Stimulated activated naive CD4-positive, alpha-beta T cell treated with Interleukin-2 at 50 U/mL for 16 hours (primary cell): ENCODE results near the gene PDE3B.
"Not testable (repeated sequence)": the region's sequence is repeated elsewhere in the genome, so short reads cannot be mapped to it uniquely, and the experiment has no call there.

ENCODE experiments used
- DNase-seq: peaks from one replicate; lab custom pipeline; 2025; lab: John Stamatoyannopoulos, UW

The PDE3B gene

DNA sequence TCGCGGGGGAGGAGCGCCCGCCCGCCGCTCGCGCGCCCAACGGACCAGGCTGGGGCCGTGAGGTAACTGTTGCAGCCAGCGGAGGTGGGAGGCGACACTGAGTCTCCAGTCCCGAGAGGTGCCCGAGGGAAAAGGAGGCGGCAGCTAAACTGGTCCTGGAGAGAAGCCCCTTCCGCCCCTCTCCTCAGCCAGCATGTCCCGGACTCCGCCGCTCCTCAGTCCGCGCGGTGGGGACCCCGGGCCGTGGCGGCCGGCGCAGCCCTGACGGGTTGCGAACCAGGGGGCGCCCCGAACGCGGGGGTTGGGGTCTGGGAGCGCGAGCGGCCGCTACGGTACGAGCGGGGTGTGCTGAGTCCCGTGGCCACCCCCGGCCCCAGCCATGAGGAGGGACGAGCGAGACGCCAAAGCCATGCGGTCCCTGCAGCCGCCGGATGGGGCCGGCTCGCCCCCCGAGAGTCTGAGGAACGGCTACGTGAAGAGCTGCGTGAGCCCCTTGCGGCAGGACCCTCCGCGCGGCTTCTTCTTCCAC is at the start of gene PDE3B:
TSS of gene PDE3B (plus strand) at position 108 of the 529 bp plus-strand sequence. CDS start at position 380, 272 bp downstream.
- DNase-seq: peak; percentile 64

GRCh38 chr11:14595261-14595660 is 48.3 kb upstream of the PDE3B start:
- not testable (repeated sequence) for DNase-seq

GRCh38 chr11:14607713-14608112 is 35.9 kb upstream of the PDE3B start:
- no peak for DNase-seq

DNA sequence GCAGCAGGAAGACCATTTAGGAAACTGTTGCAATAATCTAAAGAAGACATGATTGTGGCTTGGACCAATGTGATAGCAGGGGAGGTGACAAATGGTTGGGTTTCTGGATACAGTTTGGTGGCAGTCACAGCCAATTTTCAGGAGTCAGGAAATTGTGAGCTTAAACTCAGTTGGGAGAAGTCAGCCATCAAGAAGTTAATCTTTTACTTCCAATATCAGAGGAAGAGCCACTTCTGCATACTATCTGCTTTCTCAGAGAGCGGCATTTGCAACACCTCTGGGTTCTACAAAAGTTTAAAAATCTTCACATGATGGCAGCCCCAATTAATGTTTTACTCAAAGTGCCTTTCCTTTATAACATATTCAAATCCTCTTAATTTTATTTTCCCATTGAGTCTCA is 33.7 kb upstream of the PDE3B start:
- DNase-seq: no peak

- DNase-seq: no peak
Observed at GRCh38 chr11:14611939-14612338, 31.7 kb upstream of the PDE3B start.

DNA sequence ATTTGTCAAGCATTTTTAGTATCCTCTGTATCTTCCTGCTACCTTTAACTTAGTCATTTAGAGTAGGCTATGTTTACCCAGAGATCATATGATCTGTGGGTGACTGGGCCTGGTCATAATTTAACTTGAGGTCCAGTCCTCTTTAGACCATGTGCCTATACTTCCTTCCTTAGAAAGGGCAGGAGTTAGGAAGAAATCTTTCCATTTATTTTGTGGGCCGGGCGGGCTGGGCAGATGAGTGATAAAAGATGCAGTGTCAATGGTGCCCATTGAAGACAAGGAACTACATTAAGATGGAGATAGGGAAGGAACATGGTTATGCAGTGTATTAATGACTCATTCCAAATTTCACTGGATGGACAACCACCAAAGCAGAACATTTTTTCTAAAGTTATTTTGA is 30.9 kb upstream of the PDE3B start:
- DNase-seq: no peak

- no peak for DNase-seq
Observed at GRCh38 chr11:14614091-14614622, 29.4 kb upstream of the PDE3B start.

GRCh38 chr11:14617241-14618027 is 26.2 kb upstream of the PDE3B start:
- DNase-seq: no peak

DNA sequence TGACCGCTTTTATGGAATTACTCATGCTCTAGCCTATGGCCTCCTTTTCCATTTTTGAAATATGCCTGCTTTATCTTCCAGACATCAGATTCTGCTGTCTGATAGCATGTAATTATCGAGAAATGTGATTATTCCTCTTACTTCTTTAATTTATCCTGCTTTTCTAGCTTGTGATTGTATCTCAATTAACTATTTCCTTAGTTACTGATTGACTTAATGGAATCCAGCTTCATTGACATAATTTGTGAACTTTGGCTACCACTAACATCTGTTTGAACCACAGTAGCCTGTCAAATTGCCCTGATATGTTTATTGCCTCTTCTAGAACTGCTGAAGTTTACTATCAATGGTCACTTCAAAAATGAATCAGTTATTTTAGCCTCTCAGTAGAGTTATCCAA is 25.5 kb upstream of the PDE3B start:
- DNase-seq: no peak

GRCh38 chr11:14619603-14620531 is 23.7 kb upstream of the PDE3B start:
- no peak for DNase-seq

DNA sequence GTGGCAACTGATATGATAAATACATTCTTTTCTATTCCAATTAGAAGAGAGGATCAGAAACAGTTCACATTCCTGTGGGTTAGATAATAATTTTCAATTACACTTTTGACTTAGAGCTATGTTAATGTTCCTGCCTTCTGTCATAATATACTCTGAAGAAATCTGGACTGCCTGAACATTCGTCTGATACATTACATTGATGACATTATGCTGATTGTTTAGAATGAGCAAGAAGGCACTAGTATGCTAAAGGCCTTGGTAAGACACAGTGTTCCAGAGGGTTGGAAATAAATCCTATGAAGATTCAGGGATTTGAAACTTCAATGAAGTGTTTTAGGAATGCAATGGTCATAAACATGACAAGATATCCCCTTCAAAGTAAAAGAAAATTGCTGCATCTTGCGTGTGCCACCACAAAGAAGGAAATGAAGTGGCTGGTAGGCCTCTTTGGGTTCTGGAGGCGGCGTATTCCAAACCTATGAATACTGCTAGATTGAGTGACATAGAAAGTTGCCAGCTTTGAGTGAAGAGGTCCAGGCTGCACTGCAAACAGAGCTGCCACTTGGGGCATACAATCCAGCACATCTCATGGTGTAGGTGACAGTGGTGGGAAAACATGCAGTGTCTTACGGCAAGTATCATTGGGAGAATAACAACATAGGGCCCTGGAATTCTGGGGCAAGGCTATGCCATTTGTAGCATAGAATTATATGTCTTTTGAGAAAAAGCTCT is 21.2 kb upstream of the PDE3B start:
- no peak for DNase-seq

- no peak for DNase-seq
Observed at GRCh38 chr11:14623036-14623435, 20.6 kb upstream of the PDE3B start.

- no peak for DNase-seq
Observed at GRCh38 chr11:14625586-14626205, 17.9 kb upstream of the PDE3B start.

DNA sequence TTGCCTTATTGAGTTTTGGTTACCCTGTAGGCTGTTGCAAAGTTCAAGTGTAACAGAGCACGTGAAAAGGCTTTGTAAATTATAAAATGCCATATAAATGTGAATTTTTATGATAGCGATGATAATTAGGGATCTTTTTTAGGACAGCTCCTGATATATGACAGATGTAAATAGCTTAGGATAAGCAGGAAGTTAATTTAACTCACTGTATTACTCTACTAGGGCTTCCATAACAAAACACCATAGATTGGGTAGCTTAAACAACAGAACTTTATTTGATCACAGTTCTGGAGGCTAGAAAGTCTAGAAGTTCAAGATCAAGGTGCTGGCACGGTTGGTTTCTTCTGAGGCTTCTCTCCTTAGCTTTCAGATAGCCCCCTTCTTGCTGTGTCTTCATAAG is 17.0 kb upstream of the PDE3B start:
- no peak for DNase-seq

DNA sequence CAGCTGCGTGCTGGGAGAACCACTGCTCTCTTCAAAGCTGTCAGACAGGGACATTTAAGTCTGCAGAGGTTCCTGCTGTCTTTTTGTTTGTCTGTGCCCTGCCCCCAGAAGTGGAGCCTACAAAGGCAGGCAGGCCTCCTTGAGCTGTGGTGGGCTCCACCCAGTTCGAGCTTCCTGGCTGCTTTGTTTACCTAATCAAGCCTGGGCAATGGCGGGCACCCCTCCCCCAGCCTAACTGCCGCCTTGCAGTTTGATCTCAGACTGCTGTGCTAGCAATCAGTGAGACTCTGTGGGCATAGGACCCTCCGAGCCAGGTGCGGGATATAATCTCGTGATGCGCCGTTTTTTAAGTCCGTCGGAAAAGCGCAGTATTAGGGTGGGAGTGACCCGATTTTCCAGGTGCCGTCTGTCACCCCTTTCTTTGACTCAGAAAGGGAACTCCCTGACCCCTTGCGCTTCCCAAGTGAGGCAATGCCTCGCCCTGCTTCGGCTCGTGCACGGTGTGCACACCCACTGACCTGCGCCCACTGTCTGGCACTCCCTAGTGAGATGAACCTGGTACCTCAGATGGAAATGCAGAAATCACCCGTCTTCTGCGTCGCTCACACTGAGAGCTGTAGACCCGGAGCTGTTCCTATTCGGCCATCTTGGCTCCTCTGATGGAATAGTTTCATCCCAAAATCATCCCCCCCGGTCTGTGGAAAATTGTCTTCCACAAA is 9.9 kb upstream of the PDE3B start:
- DNase-seq: not testable (repeated sequence)

- DNase-seq: no peak
Observed at GRCh38 chr11:14634813-14635212, 8.8 kb upstream of the PDE3B start.

- no peak for DNase-seq
Observed at GRCh38 chr11:14635546-14635945, 8.1 kb upstream of the PDE3B start.

- no peak for DNase-seq
Observed at GRCh38 chr11:14636119-14636518, 7.5 kb upstream of the PDE3B start.

DNA sequence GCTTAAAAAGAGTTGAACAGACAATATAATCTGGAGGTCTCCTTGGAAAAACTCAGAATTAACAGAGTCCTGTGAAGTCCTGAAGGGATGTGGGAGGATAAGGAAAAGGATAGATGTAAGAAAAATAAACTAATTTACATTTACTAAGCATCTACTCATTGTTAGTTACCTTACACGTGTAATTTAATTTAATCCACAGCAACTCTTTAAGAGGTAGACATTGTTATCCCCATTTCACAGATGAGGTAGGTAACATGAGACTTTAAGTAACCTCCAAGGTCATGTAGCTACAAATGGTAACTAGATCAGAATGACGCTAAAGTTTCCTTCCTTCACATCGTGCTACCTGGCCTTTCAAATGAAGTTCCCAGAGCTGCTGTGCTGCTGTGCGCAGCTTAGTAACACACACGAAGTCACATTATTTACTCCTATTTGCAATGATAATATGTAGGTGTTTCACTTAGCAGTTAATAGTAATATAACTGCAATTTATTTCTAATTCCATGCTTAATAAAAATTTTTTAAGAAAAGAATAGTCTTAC is 5.7 kb upstream of the PDE3B start:
- no peak for DNase-seq

GRCh38 chr11:14638561-14638960 is 5.0 kb upstream of the PDE3B start:
- DNase-seq: no peak
